HG02610 (cell line): ENCODE measurements around the gene ARHGAP22.

ENCODE experiments used
- ATAC-seq: cut with Tn5 transposase; IDR thresholded peaks from one replicate; pipeline ENCODE4 v1.9.1; 2021; ENCODE audit warnings: mild to moderate bottlenecking, moderate library complexity; ENCODE audit not compliant: unreplicated experiment

The ARHGAP22 gene

DNA sequence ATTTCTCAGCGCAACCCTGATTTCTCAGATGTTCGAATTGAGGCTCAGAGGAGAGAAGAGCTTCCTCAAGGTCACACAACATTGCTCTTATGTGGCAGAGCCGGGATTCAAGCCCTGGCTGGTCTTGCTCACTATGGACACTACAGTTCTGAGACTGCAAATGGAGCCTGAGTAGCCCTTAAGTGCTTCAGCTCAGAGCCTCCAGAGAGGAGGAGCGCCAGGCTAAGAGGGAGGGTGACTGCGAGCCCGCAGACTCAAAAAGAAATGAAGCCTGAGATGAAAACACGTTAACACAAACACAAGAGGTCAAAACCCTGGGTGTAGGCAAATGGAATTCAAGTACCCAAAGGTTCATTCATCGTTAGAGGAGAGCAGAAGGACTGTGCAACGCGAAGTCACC, 13.9 kb downstream of the ARHGAP22 start:
- ATAC-seq, result no peak

- no peak for ATAC-seq
Observed at GRCh38 chr10:48589266-48589665, 15.6 kb downstream of the ARHGAP22 start.

DNA sequence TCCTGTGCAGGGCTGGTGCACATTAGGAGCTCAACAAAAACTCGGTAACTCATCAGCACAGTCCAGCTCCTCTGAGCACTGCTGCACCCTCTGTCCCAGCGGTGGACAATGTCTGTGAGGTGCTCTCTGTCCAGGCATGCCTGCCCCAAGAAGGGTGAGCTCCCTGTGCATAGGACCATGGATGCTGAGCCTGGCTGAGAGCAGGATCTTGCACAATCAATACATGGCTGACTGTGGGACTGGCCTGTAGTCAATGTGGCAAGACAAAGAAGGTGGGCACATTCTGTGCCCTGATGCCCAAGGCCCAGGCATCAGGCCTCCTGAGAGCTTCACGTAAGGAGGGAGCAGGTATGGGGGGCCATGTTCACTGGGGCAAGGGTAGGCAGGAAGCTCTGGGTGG, 17.1 kb downstream of the ARHGAP22 start:
- no peak for ATAC-seq

DNA sequence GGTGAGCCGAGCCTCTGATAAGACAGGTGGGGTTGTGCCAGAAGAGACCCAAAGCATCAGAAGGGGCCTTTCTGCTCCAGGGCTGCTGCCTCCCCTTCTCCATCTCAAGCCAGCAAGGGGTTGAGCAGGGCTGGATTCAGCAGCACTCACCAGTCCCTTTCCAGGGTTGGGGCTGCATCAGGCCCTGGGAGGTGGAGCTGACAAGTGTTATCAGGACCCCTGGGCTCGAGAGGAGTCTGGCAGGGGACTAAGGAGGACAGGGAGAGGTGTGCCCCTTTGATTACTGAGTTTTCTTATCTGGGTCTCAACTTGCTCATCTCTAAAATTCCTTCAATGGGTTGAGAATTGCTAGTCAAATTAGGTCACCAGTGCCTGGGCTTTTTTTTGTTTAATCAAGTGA, 17.8 kb downstream of the ARHGAP22 start:
- ATAC-seq, result no peak

DNA sequence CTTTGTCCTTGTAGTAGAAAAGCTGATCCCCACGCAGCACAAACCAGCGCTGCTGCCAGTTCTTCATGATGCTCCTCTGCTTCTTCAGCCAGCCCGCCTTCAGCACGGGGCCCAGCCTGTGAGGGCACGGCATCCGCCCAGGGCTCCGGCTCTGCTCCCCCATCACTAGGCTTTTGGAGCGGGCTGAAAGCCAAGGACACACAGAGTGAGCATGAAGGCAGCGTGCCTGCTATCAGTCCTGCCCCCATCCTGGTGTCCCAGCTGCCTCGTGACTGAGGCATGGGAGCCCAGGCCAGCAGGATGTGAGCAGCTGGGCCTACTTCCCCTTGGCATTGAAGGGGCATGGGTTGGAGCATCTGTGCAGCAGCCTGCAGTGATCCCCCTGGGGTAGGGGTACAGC, 21.9 kb downstream of the ARHGAP22 start:
- no peak for ATAC-seq

DNA sequence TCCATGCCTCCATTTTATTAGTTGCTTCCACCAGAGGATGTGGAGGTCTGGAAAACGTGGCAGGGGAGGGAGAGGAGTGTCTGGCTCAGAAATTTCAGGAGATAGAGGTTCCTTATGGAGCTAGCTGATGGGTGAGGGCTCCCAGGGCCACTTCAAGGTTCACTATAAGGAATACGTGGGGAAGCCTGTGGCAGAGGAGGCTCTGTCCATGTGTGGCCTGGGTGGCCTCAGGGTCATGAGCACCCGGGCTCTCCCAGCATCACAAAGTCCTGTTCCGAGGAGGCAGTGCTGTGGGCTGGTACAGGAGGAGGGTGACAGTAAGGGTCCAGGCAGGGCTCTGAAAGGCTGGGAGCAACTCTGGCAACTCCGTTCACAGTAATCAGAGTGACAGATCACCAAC, 24.6 kb downstream of the ARHGAP22 start:
- no peak for ATAC-seq

DNA sequence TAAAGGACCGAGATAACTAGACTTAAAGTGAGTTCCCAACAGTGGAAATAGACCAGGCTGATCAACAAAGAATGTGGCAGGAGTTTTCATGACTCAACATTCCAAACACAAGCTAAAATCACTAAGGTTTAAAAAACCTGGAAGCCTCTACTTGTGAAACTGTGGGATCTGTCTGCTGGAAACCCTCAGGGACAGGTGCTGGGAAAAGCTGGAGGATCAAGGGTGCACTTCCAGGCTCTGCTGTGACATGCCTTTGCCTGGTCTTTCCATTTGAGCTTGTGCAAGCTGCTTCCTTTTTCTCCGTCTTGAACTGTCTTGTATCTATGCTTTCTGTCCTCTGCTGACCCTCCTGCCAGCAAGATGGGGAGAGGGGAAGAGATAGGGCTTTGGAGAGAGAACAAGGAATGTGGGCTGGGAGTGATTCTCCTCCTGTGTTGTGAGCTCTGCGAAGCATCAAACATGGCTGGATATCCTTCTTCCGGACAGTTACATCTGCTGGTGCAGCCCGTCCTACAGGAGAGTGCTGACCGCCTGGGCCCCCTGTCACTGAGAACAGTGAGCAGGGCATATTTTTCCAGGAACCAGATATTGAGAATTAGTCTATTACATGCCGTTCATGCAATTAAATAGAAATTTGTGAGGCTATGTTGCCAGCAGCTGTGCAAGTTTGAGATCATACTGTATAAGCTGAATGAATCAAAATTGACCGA, 25.5 kb downstream of the ARHGAP22 start:
- ATAC-seq, result no peak

- no peak for ATAC-seq
Observed at GRCh38 chr10:48577158-48577557, 27.7 kb downstream of the ARHGAP22 start.

GRCh38 chr10:48576501-48576900, 28.4 kb downstream of the ARHGAP22 start:
- ATAC-seq, result no peak

- ATAC-seq, result no peak
Observed at GRCh38 chr10:48575901-48576300, 29.0 kb downstream of the ARHGAP22 start.

DNA sequence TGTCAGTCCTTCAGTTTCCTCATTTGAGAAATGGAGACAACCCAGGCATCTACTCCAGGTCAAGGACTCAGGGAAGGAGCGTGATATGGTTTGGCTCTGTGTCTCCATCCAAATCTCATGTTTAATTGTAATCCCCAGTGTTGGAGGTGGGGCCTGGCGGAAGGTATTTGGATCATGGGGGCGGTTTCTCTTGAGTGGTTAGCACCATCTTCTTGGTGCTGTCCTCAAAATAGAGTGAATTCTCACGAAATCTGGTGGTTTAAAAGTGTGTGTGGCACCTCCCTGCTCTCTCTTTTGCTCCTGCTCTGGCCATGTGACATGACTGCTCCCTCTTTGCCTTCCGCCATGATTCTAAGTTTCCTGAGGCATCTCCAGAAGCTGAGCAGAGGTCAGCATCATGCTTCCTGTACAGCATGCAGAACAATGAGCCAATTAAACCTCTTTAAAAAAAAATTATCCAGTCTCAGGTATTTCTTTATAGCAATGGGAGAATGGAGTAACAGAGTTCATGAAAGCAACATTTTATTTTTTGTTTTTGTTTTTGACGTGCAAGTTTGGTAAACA, 30.0 kb downstream of the ARHGAP22 start:
- peak; percentile 26 for ATAC-seq

DNA sequence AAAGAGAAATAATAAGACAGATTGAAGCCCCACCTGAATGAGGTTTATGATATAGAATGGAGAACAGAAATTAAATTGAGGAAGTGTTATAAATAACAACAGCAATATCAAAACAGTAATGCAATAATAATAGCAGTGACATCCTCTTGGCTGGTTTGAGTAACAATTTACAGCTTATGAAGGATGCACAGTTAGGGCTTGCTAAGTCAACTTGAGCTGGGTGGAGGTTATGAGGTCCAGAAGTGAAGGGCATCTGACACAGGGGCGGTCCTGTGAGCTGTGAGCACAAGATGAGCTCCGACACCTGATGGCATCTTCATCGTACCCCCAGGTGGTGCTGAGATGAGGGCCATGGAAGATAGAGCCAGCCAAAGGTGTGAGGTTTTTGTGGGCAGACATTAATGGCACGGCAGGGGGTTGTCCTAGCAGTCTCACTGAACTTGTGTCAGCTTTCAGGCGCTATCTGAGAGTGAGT, 30.5 kb downstream of the ARHGAP22 start:
- ATAC-seq, result peak; percentile 47

- no peak for ATAC-seq
Observed at GRCh38 chr10:48573045-48573444, 31.8 kb downstream of the ARHGAP22 start.

DNA sequence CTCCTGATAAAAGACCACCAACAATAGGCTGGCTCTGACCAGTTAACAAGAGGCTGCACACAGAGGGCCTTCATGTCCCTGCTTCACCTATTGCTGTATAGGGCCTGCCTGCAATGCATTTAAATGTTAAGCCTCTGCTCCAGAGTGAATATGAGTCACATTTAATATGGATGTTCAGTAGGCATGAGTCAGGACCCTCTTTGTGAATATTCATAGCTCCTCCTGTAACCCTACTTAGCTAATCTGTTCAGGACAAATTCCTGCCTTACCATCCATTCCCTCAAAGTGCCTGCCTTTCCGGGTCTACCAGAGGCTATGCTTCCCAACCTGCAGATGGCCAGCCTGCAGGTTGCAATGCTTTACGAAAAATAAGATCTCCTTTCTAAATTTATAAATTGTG, 32.5 kb downstream of the ARHGAP22 start:
- no peak for ATAC-seq

DNA sequence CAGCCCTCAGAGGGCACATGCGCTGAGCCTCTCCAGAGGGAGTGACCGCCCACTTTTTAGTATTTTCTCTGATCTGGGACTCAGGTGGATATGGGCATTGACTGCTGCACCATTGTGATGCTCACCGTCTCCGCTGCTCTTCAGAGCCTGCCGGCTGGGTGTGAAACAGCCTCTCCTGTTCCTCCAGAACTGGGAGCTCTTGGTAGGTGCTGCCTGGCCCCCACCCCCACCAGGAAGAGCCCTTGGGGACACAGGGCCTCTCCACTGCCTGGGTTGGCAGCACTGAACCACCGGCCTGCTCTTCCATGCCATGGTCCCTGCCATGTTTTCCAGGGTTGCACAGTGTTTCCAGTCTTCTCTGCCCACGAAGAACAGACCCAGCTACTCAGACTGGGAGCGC, 36.3 kb downstream of the ARHGAP22 start:
- no peak for ATAC-seq

DNA sequence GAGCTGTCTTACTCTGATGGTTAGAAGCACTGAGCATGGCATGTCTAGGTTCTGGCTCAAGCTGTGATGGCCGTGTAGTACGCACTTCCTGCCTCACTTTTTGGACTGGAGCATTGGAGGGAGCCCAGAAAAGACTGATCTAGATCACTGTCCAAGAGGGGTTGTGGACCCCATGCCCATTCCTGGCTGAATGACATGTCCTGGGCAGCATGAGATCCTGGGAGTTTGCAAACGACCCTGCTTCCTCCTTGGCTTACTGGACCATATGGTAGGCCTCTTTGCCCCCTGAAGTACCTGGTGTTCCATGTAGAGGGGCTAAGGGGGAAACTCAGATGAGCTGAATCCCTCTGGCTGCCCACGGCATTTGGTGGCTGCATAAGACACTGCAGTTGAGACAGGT, 36.7 kb downstream of the ARHGAP22 start:
- ATAC-seq, result no peak

DNA sequence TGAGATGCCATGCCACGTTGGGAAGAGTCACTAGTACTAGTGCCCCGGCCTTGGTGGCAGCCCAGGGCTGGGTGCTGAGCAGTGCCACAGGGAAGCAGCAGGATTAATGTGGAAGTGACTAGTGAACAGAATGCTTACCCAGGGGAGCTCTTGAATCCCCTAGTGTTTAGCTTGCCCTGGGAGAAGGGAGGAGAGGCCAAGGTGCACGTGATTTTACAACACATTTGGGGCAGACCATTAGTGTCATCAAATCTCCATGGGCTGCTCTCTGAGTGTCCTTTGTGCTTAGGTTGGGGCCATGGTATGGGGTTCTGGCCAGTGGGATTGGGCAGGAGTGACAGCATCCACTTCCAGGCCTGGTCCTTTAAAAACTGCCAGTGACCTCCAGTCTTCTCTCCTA, 37.5 kb downstream of the ARHGAP22 start:
- no peak for ATAC-seq

DNA sequence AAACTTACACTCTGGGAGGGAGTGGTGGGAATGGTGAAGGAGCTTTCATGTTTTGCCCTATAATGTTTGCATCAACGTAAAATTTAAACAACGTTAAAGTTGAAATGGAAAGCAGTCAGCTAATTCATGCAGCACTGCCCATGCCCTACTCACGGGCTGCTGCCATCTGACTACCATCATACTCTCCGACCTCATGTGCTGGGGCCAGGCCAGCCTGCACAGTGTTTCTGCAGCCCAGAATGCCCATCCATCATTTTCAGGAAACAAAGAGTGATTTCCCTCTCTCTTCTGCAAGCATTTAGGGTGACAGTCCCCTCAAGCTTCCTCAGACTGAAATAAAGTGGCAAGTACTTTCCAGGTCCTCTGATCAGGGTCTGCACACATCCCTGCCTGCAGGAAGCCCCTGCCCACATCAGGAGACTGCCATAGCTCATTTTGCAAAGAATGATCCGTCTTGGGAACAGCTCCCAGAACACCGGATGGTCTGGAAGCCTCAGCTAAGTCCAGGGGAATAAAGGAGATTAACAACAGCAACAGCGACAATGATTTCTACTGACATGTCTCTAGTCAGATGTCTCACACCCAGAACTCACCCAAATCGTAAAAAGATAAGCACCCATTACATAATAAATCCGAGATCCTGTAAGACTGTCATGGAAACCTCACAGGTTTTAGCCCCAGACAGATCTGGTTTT, 40.3 kb downstream of the ARHGAP22 start:
- no peak for ATAC-seq

DNA sequence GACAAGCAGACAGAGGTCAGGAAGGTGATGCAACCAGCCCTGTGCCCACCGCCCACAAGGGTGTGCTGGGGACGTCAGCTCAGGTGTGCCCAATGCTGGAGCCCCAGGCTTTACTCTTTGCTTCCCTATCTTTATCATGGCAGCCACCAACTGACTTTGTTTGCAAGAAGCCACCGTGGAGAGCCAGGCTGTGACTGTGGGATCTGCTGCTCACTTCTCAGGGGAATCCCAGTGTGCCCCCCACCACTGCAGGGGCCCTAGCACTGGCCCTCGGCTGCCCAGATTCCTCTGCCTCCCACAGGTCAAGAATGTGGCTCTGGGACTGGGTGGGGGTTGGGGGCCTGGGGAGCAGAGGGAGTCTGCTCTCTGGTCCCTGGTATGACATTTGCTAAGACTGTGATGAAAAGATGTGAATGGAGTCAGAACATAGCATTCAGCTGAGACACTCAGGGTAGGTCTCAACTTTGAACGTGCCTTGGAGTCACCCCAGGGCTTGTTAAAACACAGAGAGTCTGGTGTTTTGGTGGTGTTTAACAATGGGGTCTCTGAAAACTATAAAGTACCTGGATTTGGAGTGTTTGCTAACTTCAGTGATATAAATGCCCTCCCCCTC, 47.3 kb downstream of the ARHGAP22 start:
- ATAC-seq, result no peak

- ATAC-seq, result no peak
Observed at GRCh38 chr10:48556713-48557112, 48.2 kb downstream of the ARHGAP22 start.

DNA sequence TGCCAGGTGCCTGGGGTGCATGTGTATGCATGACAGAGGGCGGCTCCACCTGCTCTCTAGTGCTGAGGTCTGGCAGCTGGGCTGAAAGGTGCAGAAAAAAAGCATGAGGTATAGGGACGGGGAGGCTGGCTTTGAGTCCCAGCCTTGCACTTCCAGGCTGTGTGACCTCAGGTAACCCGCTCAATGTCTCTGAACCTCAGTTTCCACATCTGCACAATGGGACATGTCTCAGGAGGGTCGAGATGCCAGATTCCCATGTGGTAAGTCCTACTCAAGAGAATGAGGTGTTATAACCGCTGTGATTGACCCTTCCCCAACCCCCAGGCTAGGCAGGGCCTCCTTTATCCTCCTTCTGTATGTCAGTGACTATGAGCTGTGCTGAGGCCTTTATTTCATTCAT, 48.8 kb downstream of the ARHGAP22 start:
- ATAC-seq, result no peak
